ENCODE data around the gene NDFIP2.

NDFIP2 gene

GRCh38 chr13:79480954-79481684, at the start of gene NDFIP2:
Gene NDFIP2, plus strand, starts transcription at chr13:79481155. Its CDS starts 49 bp downstream, at chr13:79481204.
- DNase-seq (ENCODE audit: low read depth in 2 of 2): peak; percentile 55 to 82

- no peak for DNase-seq (ENCODE audit: low read depth in 2 of 2)
These were observed 48.9 kb upstream of the NDFIP2 start for GRCh38 chr13:79432086-79432485.

GRCh38 chr13:79432992-79433391, 48.0 kb upstream of the NDFIP2 start:
- DNase-seq (ENCODE audit: low read depth in 2 of 2): no peak

- no peak for DNase-seq (ENCODE audit: low read depth in 2 of 2)
These were observed 46.4 kb upstream of the NDFIP2 start for GRCh38 chr13:79434556-79434955.

- no peak for DNase-seq (ENCODE audit: low read depth in 2 of 2)
These were observed 45.4 kb upstream of the NDFIP2 start for GRCh38 chr13:79435561-79435990.

- DNase-seq (ENCODE audit: low read depth in 2 of 2): no peak
These were observed 41.7 kb upstream of the NDFIP2 start for GRCh38 chr13:79439275-79439674.

GRCh38 chr13:79440958-79441528, 39.9 kb upstream of the NDFIP2 start:
- no peak for DNase-seq (ENCODE audit: low read depth in 2 of 2)

- no peak for DNase-seq (ENCODE audit: low read depth in 2 of 2)
These were observed 38.7 kb upstream of the NDFIP2 start for GRCh38 chr13:79442221-79442620.

GRCh38 chr13:79442706-79443105, 38.2 kb upstream of the NDFIP2 start:
- DNase-seq (ENCODE audit: low read depth in 2 of 2): no peak

GRCh38 chr13:79445968-79446645, 34.8 kb upstream of the NDFIP2 start:
- DNase-seq (ENCODE audit: low read depth in 2 of 2): no peak

GRCh38 chr13:79447141-79447540, 33.8 kb upstream of the NDFIP2 start:
- no peak for DNase-seq (ENCODE audit: low read depth in 2 of 2)

GRCh38 chr13:79447741-79448140, 33.2 kb upstream of the NDFIP2 start:
- DNase-seq (ENCODE audit: low read depth in 2 of 2): no peak

GRCh38 chr13:79448413-79448812, 32.5 kb upstream of the NDFIP2 start:
- DNase-seq (ENCODE audit: low read depth in 2 of 2): no peak

GRCh38 chr13:79450110-79450509, 30.8 kb upstream of the NDFIP2 start:
- DNase-seq (ENCODE audit: low read depth in 2 of 2): peak in 1 of 2 donors; percentile 17

GRCh38 chr13:79451500-79451962, 29.4 kb upstream of the NDFIP2 start:
- DNase-seq (ENCODE audit: low read depth in 2 of 2): peak; percentile 70

- no peak for DNase-seq (ENCODE audit: low read depth in 2 of 2)
These were observed 28.6 kb upstream of the NDFIP2 start for GRCh38 chr13:79452239-79452913.

GRCh38 chr13:79455331-79455730, 25.6 kb upstream of the NDFIP2 start:
- no peak for DNase-seq (ENCODE audit: low read depth in 2 of 2)

- DNase-seq (ENCODE audit: low read depth in 2 of 2): no peak
These were observed 24.9 kb upstream of the NDFIP2 start for GRCh38 chr13:79456051-79456450.

- no peak for DNase-seq (ENCODE audit: low read depth in 2 of 2)
These were observed 24.1 kb upstream of the NDFIP2 start for GRCh38 chr13:79456656-79457365.

GRCh38 chr13:79457390-79457789, 23.6 kb upstream of the NDFIP2 start:
- DNase-seq (ENCODE audit: low read depth in 2 of 2): no peak

GRCh38 chr13:79457948-79458347, 23.0 kb upstream of the NDFIP2 start:
- DNase-seq (ENCODE audit: low read depth in 2 of 2): no peak

- no peak for DNase-seq (ENCODE audit: low read depth in 2 of 2)
These were observed 22.5 kb upstream of the NDFIP2 start for GRCh38 chr13:79458436-79458835.

Data from stimulated activated CD4-positive, alpha-beta T cell treated with anti-CD3 and anti-CD28 coated beads, Interleukin-1b, Interleukin-23, amount 100 ng/mL, for 1 hour (primary cell).